GM19324 (cell line): ENCODE measurements around the gene CNNM4.

Source experiments
- ATAC-seq: cut with Tn5 transposase; IDR thresholded peaks from one replicate; pipeline ENCODE4 v1.9.1; 2021; ENCODE audit warnings: mild to moderate bottlenecking, moderate library complexity; ENCODE audit not compliant: unreplicated experiment, low FRiP score

Gene CNNM4

DNA sequence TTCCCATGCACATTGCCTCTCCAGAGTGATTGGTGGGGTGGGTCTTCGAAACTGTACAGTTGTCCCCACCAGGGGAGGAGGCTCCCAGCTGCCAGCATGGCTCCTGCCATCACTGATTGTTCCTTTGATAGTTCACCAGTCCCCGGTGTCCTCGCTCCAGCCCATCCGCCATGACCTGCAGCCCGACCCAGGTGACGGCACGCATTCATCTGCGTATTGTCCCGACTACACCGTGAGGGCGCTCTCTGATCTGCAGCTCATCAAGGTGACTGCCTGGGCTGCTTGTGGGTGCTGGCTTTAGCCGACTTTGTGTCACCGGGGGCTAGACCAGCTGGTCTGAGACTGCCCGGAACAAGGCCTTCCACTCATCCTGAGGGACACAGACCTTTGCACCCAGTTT lies 67.7 kb downstream of the CNNM4 start:
- ATAC-seq, result no peak

DNA sequence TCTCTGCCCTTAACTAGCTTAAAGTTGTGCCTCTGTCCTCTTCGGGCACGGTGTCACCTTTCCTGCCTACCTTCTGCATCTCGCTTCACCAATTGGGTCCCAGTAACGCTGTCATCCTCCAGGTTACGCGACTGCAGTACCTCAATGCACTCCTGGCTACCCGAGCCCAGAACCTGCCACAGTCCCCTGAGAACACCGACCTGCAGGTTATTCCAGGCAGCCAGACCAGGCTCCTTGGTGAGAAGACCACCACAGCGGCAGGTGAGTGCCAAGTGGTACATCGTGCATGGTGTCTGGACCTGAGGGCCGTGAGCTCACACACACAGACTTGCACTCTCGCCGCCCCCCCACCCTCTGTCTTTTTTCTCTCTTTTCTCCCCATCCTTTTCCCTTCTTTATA lies 68.2 kb downstream of the CNNM4 start:
- ATAC-seq, result no peak

GRCh38 chr2:96830044-96830562 lies 69.4 kb downstream of the CNNM4 start:
- no peak for ATAC-seq

GRCh38 chr2:96831679-96832078 lies 71.0 kb downstream of the CNNM4 start:
- ATAC-seq, result no peak

- ATAC-seq, result no peak
These were observed 71.7 kb downstream of the CNNM4 start for GRCh38 chr2:96832408-96832753.

DNA sequence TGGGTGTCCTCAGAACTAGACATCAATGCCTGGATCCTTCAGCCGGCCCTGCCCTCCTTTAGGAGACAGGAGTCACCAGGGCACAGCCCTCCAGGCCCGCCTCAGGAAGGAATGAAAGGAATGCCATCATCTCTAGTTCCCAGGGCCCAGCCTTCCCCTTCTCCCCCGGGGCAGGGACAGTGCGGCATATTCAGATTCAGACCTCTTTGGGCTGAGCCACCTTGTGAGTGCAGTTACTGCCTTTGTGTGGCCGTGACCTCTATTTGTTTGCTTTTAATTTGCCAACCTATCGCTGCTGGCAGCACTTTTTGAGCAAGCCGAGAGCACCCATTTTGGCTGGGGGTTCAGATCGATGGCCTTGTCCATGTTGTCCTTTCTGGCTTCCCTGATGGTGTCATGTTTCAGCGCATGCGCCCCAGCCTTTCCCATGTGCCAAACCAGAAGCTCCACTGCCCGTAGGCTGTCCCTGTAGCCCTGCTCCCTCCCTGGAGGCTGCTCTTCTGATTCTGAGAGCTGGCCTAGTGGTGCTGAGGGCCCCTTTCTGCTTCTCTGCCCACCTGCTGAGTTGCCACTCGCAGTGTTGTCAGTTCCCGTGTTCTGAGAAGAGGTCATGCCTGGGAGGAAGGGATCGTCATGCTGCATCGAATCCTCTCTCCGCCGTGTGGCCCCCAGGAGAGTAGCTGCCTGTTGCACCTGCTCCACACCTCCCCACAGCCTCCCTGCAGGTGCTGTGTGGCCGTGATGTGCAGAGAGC lies 72.2 kb downstream of the CNNM4 start:
- ATAC-seq, result no peak

- ATAC-seq, result no peak
These were observed 75.1 kb downstream of the CNNM4 start for GRCh38 chr2:96835830-96836229.

DNA sequence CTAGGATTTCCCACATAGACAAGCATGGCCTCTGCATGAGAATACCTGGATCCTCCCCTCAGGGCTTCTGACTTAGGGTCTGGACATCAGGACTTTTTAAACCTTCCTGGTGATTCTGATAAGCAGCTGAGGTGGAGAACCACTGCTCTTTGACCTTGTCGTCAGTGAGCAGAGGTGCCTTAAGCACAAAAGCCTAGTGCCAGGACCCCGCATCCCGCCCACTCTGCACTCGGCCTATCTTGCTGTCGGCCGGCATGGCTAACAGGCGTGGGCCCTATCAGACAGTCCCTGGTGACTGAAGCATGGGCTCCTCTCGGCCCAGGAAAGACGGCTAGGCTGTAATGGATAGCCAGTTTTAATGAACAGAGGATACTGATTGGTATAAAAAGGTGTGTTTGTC lies 76.9 kb downstream of the CNNM4 start:
- ATAC-seq, result no peak

- no peak for ATAC-seq
These were observed 77.9 kb downstream of the CNNM4 start for GRCh38 chr2:96838345-96839292.

- peak; percentile 81 for ATAC-seq
These were observed 78.7 kb downstream of the CNNM4 start for GRCh38 chr2:96839293-96839874.

GRCh38 chr2:96839875-96840850 lies 79.5 kb downstream of the CNNM4 start:
- ATAC-seq, result no peak

DNA sequence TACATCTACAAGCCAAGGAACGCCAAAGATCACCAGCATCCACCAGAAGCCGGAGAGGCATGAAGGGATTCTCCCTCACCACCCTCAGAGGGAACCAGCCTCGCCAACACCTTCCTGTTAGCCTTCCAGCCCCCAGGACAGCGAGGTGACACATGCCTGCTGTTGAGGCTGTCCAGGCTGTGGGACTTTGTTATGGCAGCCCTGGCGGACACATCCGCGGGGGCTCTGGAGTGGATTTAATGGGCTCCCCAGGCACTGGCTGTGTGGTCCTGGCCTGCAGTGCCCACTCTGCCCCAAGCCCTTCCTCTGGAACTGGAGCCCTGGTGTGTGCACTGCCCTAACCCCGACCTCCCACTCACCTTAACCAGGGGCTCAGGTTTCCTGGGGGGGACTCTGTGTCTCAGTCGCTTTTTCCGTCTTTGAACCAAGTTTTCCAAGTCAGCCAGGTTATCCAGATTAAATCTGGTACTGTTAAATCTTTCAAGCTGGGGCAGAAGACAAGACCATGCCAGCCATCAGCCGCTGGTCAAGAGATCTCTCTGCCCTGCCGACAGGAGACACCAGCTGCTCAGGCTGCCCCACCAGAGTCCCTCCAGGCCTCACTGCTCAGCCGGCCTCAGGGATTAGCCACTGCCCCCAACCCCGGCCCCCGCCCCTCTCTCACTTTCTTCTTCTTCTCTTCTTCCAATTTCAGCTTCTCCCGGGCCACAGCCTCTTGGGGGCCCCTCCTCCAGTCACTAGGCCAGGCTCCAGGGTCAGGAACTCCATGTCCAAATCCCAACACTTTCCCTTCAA lies 81.2 kb downstream of the CNNM4 start:
- no peak for ATAC-seq

- ATAC-seq, result no peak
These were observed 81.9 kb downstream of the CNNM4 start for GRCh38 chr2:96842600-96842999.

DNA sequence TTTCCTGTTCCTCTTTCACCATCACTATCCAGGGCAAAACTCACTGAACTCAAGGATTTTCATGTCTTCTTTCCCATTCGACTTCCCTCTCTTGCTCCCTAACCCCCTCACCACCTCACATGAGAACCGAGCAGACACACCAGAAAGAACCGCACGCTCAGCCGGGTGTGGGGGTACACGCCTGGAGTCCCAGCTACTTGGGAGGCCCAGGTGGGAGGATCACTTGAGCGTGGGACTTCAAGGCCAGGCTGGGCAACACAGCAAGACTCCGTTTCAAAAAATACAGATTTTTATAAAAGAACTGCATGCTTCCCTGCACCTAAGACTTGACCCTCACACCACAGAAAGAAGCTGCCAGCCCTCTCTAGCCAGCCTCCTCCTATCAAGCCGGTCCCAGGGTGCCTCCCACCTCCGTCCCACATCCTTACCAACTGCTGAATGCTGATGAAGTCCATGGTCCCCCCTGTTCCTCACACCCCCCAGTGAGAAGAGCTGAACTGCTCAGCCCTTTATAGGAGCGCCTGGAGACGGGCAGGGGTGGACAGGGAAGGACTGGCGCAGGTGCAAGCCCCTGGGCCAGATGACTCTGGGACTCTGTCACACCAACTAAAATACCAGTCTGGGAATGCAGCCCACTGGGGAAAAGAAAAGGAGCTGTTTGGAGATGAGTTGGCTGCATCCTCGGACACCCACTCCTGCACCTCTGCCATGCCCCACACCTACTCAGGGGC lies 83.0 kb downstream of the CNNM4 start, which contains the start of gene ANKRD23:
TSS of gene ANKRD23 (minus strand) at position 484 of the 731 bp plus-strand sequence. CDS start at position 455, 29 bp downstream.
- no peak for ATAC-seq

- ATAC-seq, result no peak
These were observed 83.7 kb downstream of the CNNM4 start for GRCh38 chr2:96844405-96844808.

DNA sequence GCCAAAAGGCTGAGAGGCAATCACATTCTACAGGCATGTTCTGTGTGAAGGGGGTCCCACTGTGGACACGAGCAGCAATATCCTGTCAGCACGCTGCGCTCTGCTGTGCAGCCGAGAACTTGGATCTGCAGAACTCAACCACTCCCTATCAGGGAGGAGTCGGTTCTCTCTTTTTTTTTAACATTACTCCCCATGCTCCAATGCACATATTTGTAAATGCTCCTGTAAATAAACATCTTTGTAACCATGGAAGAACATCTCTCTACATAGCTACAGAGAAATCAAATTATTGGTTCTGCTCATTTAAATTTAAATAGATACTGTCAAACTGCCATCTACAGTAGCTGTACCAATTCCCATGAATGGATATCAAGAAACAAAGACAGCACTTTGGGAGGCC lies 86.1 kb downstream of the CNNM4 start:
- no peak for ATAC-seq

DNA sequence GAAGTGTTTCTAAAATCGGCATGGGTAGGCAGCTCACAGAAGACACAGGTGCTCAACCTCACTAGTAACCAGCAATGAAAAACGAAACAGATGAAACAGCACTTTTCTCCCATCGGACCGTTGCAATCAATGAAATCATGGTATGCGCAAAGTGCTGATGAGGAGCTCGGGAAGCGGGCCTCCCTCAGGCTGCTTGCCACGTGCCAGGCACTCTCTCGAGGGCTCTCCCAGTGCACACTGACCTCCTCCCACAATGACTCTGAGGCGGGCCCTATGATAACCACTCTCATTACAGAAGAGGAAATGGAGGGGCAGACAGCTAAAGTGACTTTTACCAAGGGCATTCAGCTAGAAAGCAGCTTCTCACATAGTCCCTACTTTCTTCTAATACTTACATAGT lies 86.9 kb downstream of the CNNM4 start:
- ATAC-seq, result no peak

DNA sequence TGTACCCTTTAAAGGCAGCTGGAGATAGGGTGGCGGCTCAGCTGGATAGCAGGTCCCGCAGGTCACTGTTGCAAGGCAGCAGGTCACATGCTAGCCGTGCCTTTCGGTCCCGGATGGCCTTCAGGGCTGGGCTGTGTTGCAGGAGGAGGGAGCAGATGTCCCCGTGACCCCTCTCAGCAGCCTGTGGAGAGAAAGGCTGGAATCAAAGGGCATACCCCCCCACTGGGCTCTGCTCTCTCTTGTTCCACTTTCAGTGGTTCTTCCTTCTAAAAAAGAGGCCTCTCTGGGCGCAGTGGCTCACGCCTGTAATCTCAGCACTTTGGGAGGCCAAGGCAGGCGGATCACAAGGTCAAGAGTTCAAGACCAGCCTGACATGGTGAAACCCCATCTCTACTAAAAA lies 87.6 kb downstream of the CNNM4 start:
- no peak for ATAC-seq
